ENCODE results near the gene NRG3. TPM values are rescaled to one million over a fixed set of nuclear protein-coding genes. Genes with fewer than 3 reads are reported as not detected.

The NRG3 gene
- total RNA-seq, 4 donors from 2014 or later, result 0.32 to 1.4 TPM; not detected in 2

DNA sequence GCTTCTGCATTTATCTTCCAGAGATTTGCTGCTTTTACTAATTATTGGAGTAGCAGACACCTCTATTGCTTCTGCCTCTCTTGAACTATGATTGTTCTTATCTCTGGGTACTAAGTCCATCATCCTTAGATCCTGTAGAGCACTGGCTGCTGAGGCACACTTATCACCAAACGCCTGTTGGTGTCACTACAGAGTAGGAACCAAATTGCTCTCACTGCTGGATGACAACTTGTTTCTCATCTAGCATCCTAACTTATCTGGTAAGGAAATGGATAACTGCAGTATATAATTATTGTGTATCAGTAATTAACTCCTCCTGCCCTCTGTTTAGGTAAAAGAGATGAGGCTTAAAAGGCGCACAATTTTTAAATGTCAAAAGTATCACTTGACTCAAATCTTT, 1059.4 kb downstream of the NRG3 start:
- DNase-seq, result no peak
- Histone ChIP-seq H3K36me3 (no peaks in the 10 kb centered on the region), H3K4me1 (no peaks in the 10 kb centered on the region), H3K27ac (no peak overlapping the region), H3K9me3 (no peaks in the 10 kb centered on the region), H3K4me3 (no peak overlapping the region), H3K27me3 (no peaks in the 10 kb centered on the region)
- in situ Hi-C loops (cut with MboI; ENCODE audit: low pct_ligation_motif_present in 1 of 4, low pct_unique_long_range_greater_than_20kb in 1 of 4, low sequenced_read_pairs in 3 of 4), result no loop called here
- intact Hi-C loops (cut with DNase I; ENCODE audit: low total_unique reads), result no loop called here
- 64 to 67% methylated on average over 2 of the region's 2 CpGs for WGBS, 2 donors (ENCODE audit: low coverage in 1 of 2)
- TF ChIP-seq CTCF (IDR thresholded peaks at IDR 0.05), result no peak
- no peak for TF ChIP-seq POLR2AphosphoS5 (IDR thresholded peaks at IDR 0.05)
- TF ChIP-seq EP300 (IDR thresholded peaks at IDR 0.05; ENCODE audit: low read depth), result no peak
- TF ChIP-seq POLR2A (IDR thresholded peaks at IDR 0.05), result no peak

- no peak for TF ChIP-seq CTCF (IDR thresholded peaks at IDR 0.05)
- no peak for TF ChIP-seq POLR2A (IDR thresholded peaks at IDR 0.05)
- no peak for TF ChIP-seq EP300 (IDR thresholded peaks at IDR 0.05; ENCODE audit: low read depth)
- no peak for TF ChIP-seq POLR2AphosphoS5 (IDR thresholded peaks at IDR 0.05)
- Histone ChIP-seq H3K27me3 (no peaks in the 10 kb centered on the region), H3K4me3 (no peak overlapping the region), H3K27ac (no peak overlapping the region), H3K4me1 (no peaks in the 10 kb centered on the region), H3K9me3 (no peaks in the 10 kb centered on the region), H3K36me3 (no peaks in the 10 kb centered on the region)
- in situ Hi-C loops (cut with MboI; ENCODE audit: low pct_ligation_motif_present in 1 of 4, low pct_unique_long_range_greater_than_20kb in 1 of 4, low sequenced_read_pairs in 3 of 4), result no loop called here
- no peak for DNase-seq
- WGBS, 2 donors (ENCODE audit: low coverage in 1 of 2), result 89 to 90% methylated on average over 2 of the region's 2 CpGs
- intact Hi-C loops (cut with DNase I; ENCODE audit: low total_unique reads), result no loop called here
Observed at GRCh38 chr10:82934947-82935346, 1060.0 kb downstream of the NRG3 start.

- Histone ChIP-seq H3K27me3 (no peaks in the 10 kb centered on the region), H3K27ac (no peak overlapping the region), H3K4me3 (no peak overlapping the region), H3K9me3 (no peaks in the 10 kb centered on the region), H3K4me1 (no peaks in the 10 kb centered on the region), H3K36me3 (no peaks in the 10 kb centered on the region)
- DNase-seq, result no peak
- no peak for TF ChIP-seq EP300 (IDR thresholded peaks at IDR 0.05; ENCODE audit: low read depth)
- no peak for TF ChIP-seq CTCF (IDR thresholded peaks at IDR 0.05)
- TF ChIP-seq POLR2AphosphoS5 (IDR thresholded peaks at IDR 0.05), result no peak
- no peak for TF ChIP-seq POLR2A (IDR thresholded peaks at IDR 0.05)
- 60 to 61% methylated on average over 1 to 4 of the region's 4 CpGs for WGBS, 2 donors (ENCODE audit: low coverage in 1 of 2)
- intact Hi-C loops (cut with DNase I; ENCODE audit: low total_unique reads), result no loop called here
- in situ Hi-C loops (cut with MboI; ENCODE audit: low pct_ligation_motif_present in 1 of 4, low pct_unique_long_range_greater_than_20kb in 1 of 4, low sequenced_read_pairs in 3 of 4), result no loop called here
Observed at GRCh38 chr10:82938331-82938730, 1063.3 kb downstream of the NRG3 start.

- intact Hi-C loops (cut with DNase I; ENCODE audit: low total_unique reads) (no loop called here), in situ Hi-C loops (cut with MboI; ENCODE audit: low pct_ligation_motif_present in 1 of 4, low pct_unique_long_range_greater_than_20kb in 1 of 4, low sequenced_read_pairs in 3 of 4) (no loop called here)
- Histone ChIP-seq H3K36me3 (no peaks in the 10 kb centered on the region), H3K27ac (no peak overlapping the region), H3K4me3 (no peak overlapping the region), H3K4me1 (no peaks in the 10 kb centered on the region), H3K9me3 (no peaks in the 10 kb centered on the region), H3K27me3 (no peaks in the 10 kb centered on the region)
- 67 to 69% methylated on average over 3 of the region's 3 CpGs for WGBS, 2 donors (ENCODE audit: low coverage in 1 of 2)
- DNase-seq, result no peak
- TF ChIP-seq POLR2AphosphoS5 (IDR thresholded peaks at IDR 0.05), result no peak
- no peak for TF ChIP-seq CTCF (IDR thresholded peaks at IDR 0.05)
- TF ChIP-seq EP300 (IDR thresholded peaks at IDR 0.05; ENCODE audit: low read depth), result no peak
- TF ChIP-seq POLR2A (IDR thresholded peaks at IDR 0.05), result no peak
Observed at GRCh38 chr10:82942286-82943099, 1067.5 kb downstream of the NRG3 start.

Data from transverse colon (tissue), 4 donors.